HepG2 (cell line): ENCODE results near the gene UBXN6. TPM values are rescaled to one million over a fixed set of nuclear protein-coding genes. Genes with fewer than 3 reads are reported as not detected.

Experiments used
- ATAC-seq: fragments of 200-7000 bp; cut with Tn5 transposase; 3 replicates; pipeline ENCODE4 v1.9.1; 2020; ENCODE audit warnings: mild to moderate bottlenecking, moderate library complexity
- BruUV-seq: library from RNA; stranded (reverse); fragments of 400-500 nt; replicated peaks from 2 replicates; lab custom pipeline; 2021; lab: Mats Ljungman, UMichigan
- CTCF ChIA-PET: fragments of 300-600 bp; formaldehyde crosslinking; extraction: SDS; loops from one replicate; lab custom pipeline; 2021; ENCODE audit warnings: low total read pairs, inconsistent platforms, low intra/inter-chr PET ratio; lab: Yijun Ruan, JAX
- POLR2A ChIA-PET: fragments of 350-600 bp; sonication (Branson Sonifier 250); formaldehyde crosslinking; loops from one replicate; lab custom pipeline; 2020; ENCODE audit warnings: antibody characterized with exemption, inconsistent platforms; lab: Yijun Ruan, JAX
- DNase-seq: peaks from one replicate; pipeline ENCODE4 v3.0.0-alpha.2; 2015; ENCODE audit warnings: low spot score
- FAIRE-seq: peaks from 3 replicates; lab custom pipeline; 2011; peaks lifted over from hg19 to GRCh38; lab: Jason Lieb, UNC
- H2AFZ ChIP-seq: one replicate; pipeline ENCODE4 v1.6.1; 2011; ENCODE audit warnings: low read length, inconsistent platforms
- H3K27ac ChIP-seq: fragments of 300-600 bp; 3 replicates; pipeline ENCODE4 v1.8.0; 2011; ENCODE audit warnings: mixed run types, mild to moderate bottlenecking, mixed read lengths, low read length, inconsistent platforms; ENCODE audit not compliant: insufficient read depth; ENCODE audit errors: extremely low read length
- H3K27me3 ChIP-seq, 2 experiments: fragments of 200-600 bp in 1 of 2; 2 replicates in 1 of 2; 3 replicates in 1 of 2; pipeline versions ENCODE4 v1.6.0 to v1.8.0; 2011; ENCODE audit warnings: low read length in 2 of 2, mild to moderate bottlenecking in 2 of 2, moderate library complexity in 2 of 2, inconsistent platforms in 1 of 2; ENCODE audit not compliant: insufficient read depth in 2 of 2, control insufficient read depth in 1 of 2
- H3K36me3 ChIP-seq, 2 experiments: fragments of 200-600 bp in 1 of 2; replicated peaks in 1 of 2; 2 replicates in 1 of 2; 3 replicates in 1 of 2; pipeline versions ENCODE4 v1.5.1 to v1.8.0; 2011; ENCODE audit warnings: low read length in 2 of 2, inconsistent platforms in 1 of 2; ENCODE audit not compliant: insufficient read depth in 2 of 2, control insufficient read depth in 1 of 2
- H3K4me1 ChIP-seq: 2 replicates; pipeline ENCODE4 v1.5.1; 2012; ENCODE audit warnings: low read length, inconsistent platforms; ENCODE audit not compliant: insufficient read depth
- H3K4me2 ChIP-seq: 2 replicates; pipeline ENCODE4 v1.6.0; 2011; ENCODE audit warnings: low read depth, low read length, inconsistent platforms
- H3K4me3 ChIP-seq, 3 experiments: fragments of 200-600 bp in 1 of 3; sonication (generic), shearing (Covaris generic) in 1 of 3; replicated peaks in 1 of 3; 2 replicates each; pipeline ENCODE4 v1.5.1; 2011 to 2016; ENCODE audit warnings: low read length in 3 of 3, inconsistent platforms in 2 of 3, low read depth in 2 of 3, mild to moderate bottlenecking in 2 of 3, control low read depth in 1 of 3, mixed read lengths in 1 of 3; ENCODE audit not compliant: insufficient read depth in 1 of 3
- H3K79me2 ChIP-seq: one replicate; pipeline ENCODE4 v1.6.1; 2011; ENCODE audit warnings: low read length, inconsistent platforms; ENCODE audit not compliant: insufficient read depth
- H3K9ac ChIP-seq: 2 replicates; pipeline ENCODE4 v1.6.0; 2011; ENCODE audit warnings: mild to moderate bottlenecking, low read depth, low read length, inconsistent platforms; ENCODE audit not compliant: insufficient read depth
- H3K9me3 ChIP-seq: 2 replicates; pipeline ENCODE4 v1.5.1; 2012; ENCODE audit warnings: mild to moderate bottlenecking, low read length
- H4K20me1 ChIP-seq: 2 replicates; pipeline ENCODE4 v1.6.0; 2011; ENCODE audit warnings: inconsistent platforms, mild to moderate bottlenecking, low read length, moderate library complexity; ENCODE audit not compliant: insufficient read depth
- ARHGAP35 ChIP-seq: sonication (generic); formaldehyde crosslinking; IDR thresholded peaks from 2 replicates; pipeline ENCODE4 v1.9.0; 2022; ENCODE audit warnings: mild to moderate bottlenecking, inconsistent platforms, moderate library complexity, missing genetic modification reagents, borderline replicate concordance
- BCL6 ChIP-seq: IDR thresholded peaks from 2 replicates; pipeline ENCODE4 v1.6.1; 2016; ENCODE audit warnings: missing genetic modification reagents, missing compliant biosample characterization
- CAMTA2 ChIP-seq: sonication (generic); formaldehyde crosslinking; IDR thresholded peaks from 2 replicates; pipeline ENCODE4 v1.4.0; 2020; ENCODE audit warnings: mild to moderate bottlenecking, missing genetic modification reagents, borderline replicate concordance
- DPF2 ChIP-seq: sonication (generic); formaldehyde crosslinking; IDR thresholded peaks from 2 replicates; pipeline ENCODE4 v1.4.0; 2020; ENCODE audit warnings: mild to moderate bottlenecking, low read depth, missing genetic modification reagents, borderline replicate concordance
- KDM3A ChIP-seq: IDR thresholded peaks from 2 replicates; pipeline ENCODE4 v1.6.1; 2018; ENCODE audit warnings: low read depth, missing compliant biosample characterization
- NCOR1 ChIP-seq: fragments of 200-600 bp; sonication (generic); IDR thresholded peaks from 2 replicates; pipeline ENCODE4 v1.7.0; 2017; ENCODE audit warnings: antibody characterized with exemption, low read length, borderline replicate concordance
- NFATC3 ChIP-seq: sonication (generic); formaldehyde crosslinking; IDR thresholded peaks from 2 replicates; pipeline ENCODE4 v1.5.1; 2020; ENCODE audit warnings: mild to moderate bottlenecking, missing genetic modification reagents
- NFE2L1 ChIP-seq: sonication (generic); formaldehyde crosslinking; IDR thresholded peaks from 2 replicates; pipeline ENCODE4 v1.4.0; 2020; ENCODE audit warnings: missing genetic modification reagents, mild to moderate bottlenecking, borderline replicate concordance
- NFYC ChIP-seq: IDR thresholded peaks from 2 replicates; pipeline ENCODE4 v1.6.1; 2016; ENCODE audit warnings: missing genetic modification reagents, missing compliant biosample characterization
- NR2F2 ChIP-seq: IDR thresholded peaks from 2 replicates; pipeline ENCODE4 v1.6.1; 2012; ENCODE audit warnings: low read depth, inconsistent platforms, borderline replicate concordance
- POLR2A ChIP-seq, 2 experiments: IDR thresholded peaks; 2 replicates each; pipeline ENCODE4 v1.6.1; 2011; ENCODE audit warnings: low read depth in 2 of 2, low read length in 2 of 2, mild to moderate bottlenecking in 1 of 2, moderate library complexity in 1 of 2; ENCODE audit not compliant: insufficient read depth in 1 of 2
- RBM22 ChIP-seq: fragments of 200-400 bp; formaldehyde crosslinking; optimal IDR thresholded peaks from 2 replicates; pipeline ENCODE3; 2017; ENCODE audit warnings: mild to moderate bottlenecking, low read length, moderate library complexity
- SP2 ChIP-seq: sonication (generic); formaldehyde crosslinking; IDR thresholded peaks from 2 replicates; pipeline ENCODE4 v1.5.1; 2020; ENCODE audit warnings: mild to moderate bottlenecking, missing genetic modification reagents
- ZBTB42 ChIP-seq: sonication (generic); formaldehyde crosslinking; IDR thresholded peaks from 2 replicates; pipeline ENCODE4 v1.5.0; 2020; ENCODE audit warnings: mild to moderate bottlenecking, missing genetic modification reagents
- ZMAT3 ChIP-seq: sonication (generic); formaldehyde crosslinking; conservative IDR thresholded peaks from 2 replicates; pipeline ENCODE4 v1.7.0; 2021; ENCODE audit warnings: missing genetic modification reagents
- ZNF136 ChIP-seq: sonication (generic); formaldehyde crosslinking; IDR thresholded peaks from 2 replicates; pipeline ENCODE4 v1.8.1; 2022; ENCODE audit warnings: low read depth, mild to moderate bottlenecking, moderate library complexity, missing genetic modification reagents
- ZNF264 ChIP-seq: sonication (generic); formaldehyde crosslinking; IDR thresholded peaks from 2 replicates; pipeline ENCODE4 v1.4.0; 2020; ENCODE audit warnings: missing genetic modification reagents
- ZNF510 ChIP-seq: sonication (generic); formaldehyde crosslinking; IDR thresholded peaks from 2 replicates; pipeline ENCODE4 v1.4.0; 2020; ENCODE audit warnings: low read depth, mild to moderate bottlenecking, missing genetic modification reagents
- ZNF577 ChIP-seq: sonication (generic); formaldehyde crosslinking; IDR thresholded peaks from 2 replicates; pipeline ENCODE4 v1.4.0; 2020; ENCODE audit warnings: mild to moderate bottlenecking, low read depth, missing genetic modification reagents, borderline replicate concordance
- ZSCAN9 ChIP-seq: IDR thresholded peaks from 2 replicates; pipeline ENCODE4 v1.6.1; 2016; ENCODE audit warnings: borderline replicate concordance
- WGBS: methylation state at CpG from one replicate; pipeline ENCODE4 v1.1.6; 2017; ENCODE audit warnings: low lambda C conversion rate; 5-methylcytosine and 5-hydroxymethylcytosine counted together
- in situ Hi-C: cut with HindIII; loops from 2 replicates; pipeline ENCODE4 v1.10.0; 2017; ENCODE audit warnings: low pct_unique_long_range_greater_than_20kb; ENCODE audit not compliant: extremely low pct_ligation_motif_present
- intact Hi-C: fragments of 100-400 bp; cut with micrococcal nuclease; formaldehyde crosslinking; loops from one replicate; pipeline ENCODE4 v1.10.0; 2022; ENCODE audit not compliant: unreplicated experiment
- polyA plus RNA-seq, 8 experiments: library from polyadenylated mRNA; depleted of rRNA in 3 of 8; stranded (reverse) in 7 of 8; unstranded in 1 of 8; fragments of >200 nt; fragmentation: Illumina TruSeq in 4 of 8; extraction: Trizol in 4 of 8; gene quantifications; 2 replicates each; pipeline versions ENCODE4 v1.2.1 to v1.2.3, GENCODE V29; 2011 to 2016; ENCODE audit warnings: low read depth in 4 of 8, missing spikeins in 1 of 8, mixed read lengths in 1 of 8; ENCODE audit not compliant: insufficient read depth in 1 of 8
- total RNA-seq, 5 experiments: library from RNA; depleted of rRNA; stranded (reverse); fragments of >200 nt; fragmentation: Illumina TruSeq; extraction: Trizol; gene quantifications; 2 replicates each; pipeline ENCODE4 v1.2.3, GENCODE V29; 2016; ENCODE audit warnings: low read depth in 1 of 5
- TF ChIP-seq, protein P1 (sequence below): IDR thresholded peaks from 2 replicates; pipeline ENCODE4 v1.6.1; 2016; ENCODE audit warnings: control low read depth
- TF ChIP-seq, protein P2 (sequence below): sonication (generic); formaldehyde crosslinking; IDR thresholded peaks from 2 replicates; pipeline ENCODE4 v1.4.0; 2020; ENCODE audit warnings: missing genetic modification reagents
- TF ChIP-seq, protein P3 (sequence below): sonication (generic); formaldehyde crosslinking; IDR thresholded peaks from 2 replicates; pipeline ENCODE4 v1.4.0; 2020; ENCODE audit warnings: low read depth, mild to moderate bottlenecking, missing genetic modification reagents

The UBXN6 gene
- total and polyA plus RNA-seq, 2 of the 13 experiments (the other 11 are each of a cell fraction or from before 2014, with no cell fraction given) = 34.9 to 35.5 TPM

DNA sequence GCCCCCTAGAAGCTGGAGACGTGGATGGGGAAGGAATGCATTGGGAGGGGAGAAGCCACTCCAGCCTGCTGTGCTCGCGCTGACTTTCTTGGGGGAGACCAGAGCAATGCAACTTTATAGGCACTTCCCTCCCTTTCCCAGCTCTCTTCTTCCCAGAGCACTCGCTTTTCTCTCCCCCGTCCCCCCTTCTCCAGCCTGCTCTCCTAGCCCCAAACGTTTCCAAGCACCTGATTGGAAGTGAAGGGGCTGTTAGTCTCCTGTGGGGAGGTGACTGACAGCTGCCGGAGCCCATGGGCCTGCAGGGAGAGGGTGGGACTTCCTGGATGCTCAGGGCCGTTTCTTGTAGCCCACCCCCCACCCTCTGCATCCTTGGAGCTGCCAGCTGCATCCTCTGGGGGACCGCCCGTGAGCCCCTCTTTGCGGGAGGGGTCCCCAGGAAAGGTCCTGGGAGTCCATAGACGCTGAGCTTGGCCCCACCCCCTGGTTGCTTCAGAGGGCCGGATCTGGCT is 17.0 kb upstream of the UBXN6 start:
- Histone ChIP-seq H4K20me1 (0 out of 2 replicates have a peak, but pooled peaks cover 4% of the 10 kb centered on the region), H3K36me3 (peaks cover 14 to 29% of the 10 kb centered on the region in 2 experiments; a peak in 4 of 5 replicates), H3K9me3 (no peaks in the 10 kb centered on the region), H3K4me3 (peak overlapping the region; percentile 79 to 94 (median 94); a peak in 5 of 6 replicates), H3K4me2 (peak overlapping the region; percentile 77), H3K27ac (no peak overlapping the region), H2AFZ (no peak overlapping the region), H3K4me1 (peaks cover 21% of the 10 kb centered on the region), H3K9ac (peak overlapping the region; percentile 40; the same call in 1 of the 2 replicates), H3K79me2 (peaks cover 22% of the 10 kb centered on the region), H3K27me3 (no peaks in the 10 kb centered on the region; a peak in 1 of 5 replicates)
- POLR2A ChIA-PET = no interaction called here
- WGBS = 76% methylated on average over 13 of the region's 13 CpGs
- DNase-seq (no peak), FAIRE-seq (peak; percentile 23), ATAC-seq (no peak)
- BruUV-seq = no TSS peak
- CTCF ChIA-PET = no interaction called here
- in situ Hi-C loops (no loop called here), intact Hi-C loops (loop anchor here (5.0 kb wide), 1 partner anchor 63 kb away; the partner anchor contains the start of gene PLIN5)
- TF ChIP-seq RBM22 (no peak), ZNF577 (CRISPR knock-in tag) (no peak), ZNF136 (no peak), KDM3A (CRISPR knock-in tag) (no peak), DPF2 (CRISPR knock-in tag) (no peak), CAMTA2 (CRISPR knock-in tag) (no peak), ZNF510 (CRISPR knock-in tag) (no peak), NR2F2 (no peak), SP2 (CRISPR knock-in tag) (peak; percentile 84), NFE2L1 (no peak), ZMAT3 (CRISPR knock-in tag) (no peak), NCOR1 (no peak), POLR2A (IDR thresholded peaks at IDR 0.05; ENCODE audit: insufficient read depth in 1 of 2, low read depth in 2 of 2, low read length in 2 of 2) (no peak), BCL6 (CRISPR knock-in tag) (no peak), ZBTB42 (no peak), ZNF264 (CRISPR knock-in tag) (no peak), ZSCAN9 (CRISPR knock-in tag) (no peak), NFATC3 (no peak), ARHGAP35 (CRISPR knock-in tag) (no peak), NFYC (CRISPR knock-in tag) (peak; percentile 86)
- TF ChIP-seq, protein P1, sequence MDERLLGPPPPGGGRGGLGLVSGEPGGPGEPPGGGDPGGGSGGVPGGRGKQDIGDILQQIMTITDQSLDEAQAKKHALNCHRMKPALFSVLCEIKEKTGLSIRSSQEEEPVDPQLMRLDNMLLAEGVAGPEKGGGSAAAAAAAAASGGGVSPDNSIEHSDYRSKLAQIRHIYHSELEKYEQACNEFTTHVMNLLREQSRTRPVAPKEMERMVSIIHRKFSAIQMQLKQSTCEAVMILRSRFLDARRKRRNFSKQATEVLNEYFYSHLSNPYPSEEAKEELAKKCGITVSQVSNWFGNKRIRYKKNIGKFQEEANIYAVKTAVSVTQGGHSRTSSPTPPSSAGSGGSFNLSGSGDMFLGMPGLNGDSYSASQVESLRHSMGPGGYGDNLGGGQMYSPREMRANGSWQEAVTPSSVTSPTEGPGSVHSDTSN (CRISPR knock-in tag) = peak; percentile 91
- TF ChIP-seq, protein P2, sequence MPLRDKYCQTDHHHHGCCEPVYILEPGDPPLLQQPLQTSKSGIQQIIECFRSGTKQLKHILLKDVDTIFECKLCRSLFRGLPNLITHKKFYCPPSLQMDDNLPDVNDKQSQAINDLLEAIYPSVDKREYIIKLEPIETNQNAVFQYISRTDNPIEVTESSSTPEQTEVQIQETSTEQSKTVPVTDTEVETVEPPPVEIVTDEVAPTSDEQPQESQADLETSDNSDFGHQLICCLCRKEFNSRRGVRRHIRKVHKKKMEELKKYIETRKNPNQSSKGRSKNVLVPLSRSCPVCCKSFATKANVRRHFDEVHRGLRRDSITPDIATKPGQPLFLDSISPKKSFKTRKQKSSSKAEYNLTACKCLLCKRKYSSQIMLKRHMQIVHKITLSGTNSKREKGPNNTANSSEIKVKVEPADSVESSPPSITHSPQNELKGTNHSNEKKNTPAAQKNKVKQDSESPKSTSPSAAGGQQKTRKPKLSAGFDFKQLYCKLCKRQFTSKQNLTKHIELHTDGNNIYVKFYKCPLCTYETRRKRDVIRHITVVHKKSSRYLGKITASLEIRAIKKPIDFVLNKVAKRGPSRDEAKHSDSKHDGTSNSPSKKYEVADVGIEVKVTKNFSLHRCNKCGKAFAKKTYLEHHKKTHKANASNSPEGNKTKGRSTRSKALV (CRISPR knock-in tag) = no peak
- TF ChIP-seq, protein P3, sequence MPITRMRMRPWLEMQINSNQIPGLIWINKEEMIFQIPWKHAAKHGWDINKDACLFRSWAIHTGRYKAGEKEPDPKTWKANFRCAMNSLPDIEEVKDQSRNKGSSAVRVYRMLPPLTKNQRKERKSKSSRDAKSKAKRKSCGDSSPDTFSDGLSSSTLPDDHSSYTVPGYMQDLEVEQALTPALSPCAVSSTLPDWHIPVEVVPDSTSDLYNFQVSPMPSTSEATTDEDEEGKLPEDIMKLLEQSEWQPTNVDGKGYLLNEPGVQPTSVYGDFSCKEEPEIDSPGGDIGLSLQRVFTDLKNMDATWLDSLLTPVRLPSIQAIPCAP = no peak
